HepG2 (cell line): Measurements from ENCODE around the gene CMTM4. TPM values are rescaled to one million over a fixed set of nuclear protein-coding genes. Genes with fewer than 3 reads are reported as not detected.
A peak's percentile ranks its signal among the peaks of the same experiment; 100 is the strongest.

ENCODE experiments used
- ATAC-seq: fragments of 200-7000 bp; cut with Tn5 transposase; 3 replicates; pipeline ENCODE4 v1.9.1; 2020; ENCODE audit warnings: mild to moderate bottlenecking, moderate library complexity
- BruUV-seq: library from RNA; stranded (reverse); fragments of 400-500 nt; replicated peaks from 2 replicates; lab custom pipeline; 2021; lab: Mats Ljungman, UMichigan
- CTCF ChIA-PET: fragments of 300-600 bp; formaldehyde crosslinking; extraction: SDS; loops from one replicate; lab custom pipeline; 2021; ENCODE audit warnings: low total read pairs, inconsistent platforms, low intra/inter-chr PET ratio; lab: Yijun Ruan, JAX
- POLR2A ChIA-PET: fragments of 350-600 bp; sonication (Branson Sonifier 250); formaldehyde crosslinking; loops from one replicate; lab custom pipeline; 2020; ENCODE audit warnings: antibody characterized with exemption, inconsistent platforms; lab: Yijun Ruan, JAX
- DNase-seq: peaks from one replicate; pipeline ENCODE4 v3.0.0-alpha.2; 2015; ENCODE audit warnings: low spot score
- FAIRE-seq: peaks from 3 replicates; lab custom pipeline; 2011; peaks lifted over from hg19 to GRCh38; lab: Jason Lieb, UNC
- H2AFZ ChIP-seq: one replicate; pipeline ENCODE4 v1.6.1; 2011; ENCODE audit warnings: low read length, inconsistent platforms
- H3K27ac ChIP-seq: fragments of 300-600 bp; 3 replicates; pipeline ENCODE4 v1.8.0; 2011; ENCODE audit warnings: mixed run types, mild to moderate bottlenecking, mixed read lengths, low read length, inconsistent platforms; ENCODE audit not compliant: insufficient read depth; ENCODE audit errors: extremely low read length
- H3K27me3 ChIP-seq, 2 experiments: fragments of 200-600 bp in 1 of 2; 2 replicates in 1 of 2; 3 replicates in 1 of 2; pipeline versions ENCODE4 v1.6.0 to v1.8.0; 2011; ENCODE audit warnings: low read length in 2 of 2, mild to moderate bottlenecking in 2 of 2, moderate library complexity in 2 of 2, inconsistent platforms in 1 of 2; ENCODE audit not compliant: insufficient read depth in 2 of 2, control insufficient read depth in 1 of 2
- H3K36me3 ChIP-seq, 2 experiments: fragments of 200-600 bp in 1 of 2; replicated peaks in 1 of 2; 2 replicates in 1 of 2; 3 replicates in 1 of 2; pipeline versions ENCODE4 v1.5.1 to v1.8.0; 2011; ENCODE audit warnings: low read length in 2 of 2, inconsistent platforms in 1 of 2; ENCODE audit not compliant: insufficient read depth in 2 of 2, control insufficient read depth in 1 of 2
- H3K4me1 ChIP-seq: 2 replicates; pipeline ENCODE4 v1.5.1; 2012; ENCODE audit warnings: low read length, inconsistent platforms; ENCODE audit not compliant: insufficient read depth
- H3K4me2 ChIP-seq: 2 replicates; pipeline ENCODE4 v1.6.0; 2011; ENCODE audit warnings: low read depth, low read length, inconsistent platforms
- H3K4me3 ChIP-seq, 3 experiments: fragments of 200-600 bp in 1 of 3; sonication (generic), shearing (Covaris generic) in 1 of 3; replicated peaks in 1 of 3; 2 replicates each; pipeline ENCODE4 v1.5.1; 2011 to 2016; ENCODE audit warnings: low read length in 3 of 3, inconsistent platforms in 2 of 3, low read depth in 2 of 3, mild to moderate bottlenecking in 2 of 3, control low read depth in 1 of 3, mixed read lengths in 1 of 3; ENCODE audit not compliant: insufficient read depth in 1 of 3
- H3K79me2 ChIP-seq: one replicate; pipeline ENCODE4 v1.6.1; 2011; ENCODE audit warnings: low read length, inconsistent platforms; ENCODE audit not compliant: insufficient read depth
- H3K9ac ChIP-seq: 2 replicates; pipeline ENCODE4 v1.6.0; 2011; ENCODE audit warnings: mild to moderate bottlenecking, low read depth, low read length, inconsistent platforms; ENCODE audit not compliant: insufficient read depth
- H3K9me3 ChIP-seq: 2 replicates; pipeline ENCODE4 v1.5.1; 2012; ENCODE audit warnings: mild to moderate bottlenecking, low read length
- H4K20me1 ChIP-seq: 2 replicates; pipeline ENCODE4 v1.6.0; 2011; ENCODE audit warnings: inconsistent platforms, mild to moderate bottlenecking, low read length, moderate library complexity; ENCODE audit not compliant: insufficient read depth
- KLF13 ChIP-seq: sonication (generic); formaldehyde crosslinking; IDR thresholded peaks from 2 replicates; pipeline ENCODE4 v1.4.0; 2020; ENCODE audit warnings: mild to moderate bottlenecking, missing genetic modification reagents
- MIER3 ChIP-seq: IDR thresholded peaks from 2 replicates; pipeline ENCODE4 v1.6.1; 2016; ENCODE audit warnings: missing compliant biosample characterization, borderline replicate concordance
- MYNN ChIP-seq: sonication (generic); formaldehyde crosslinking; IDR thresholded peaks from 2 replicates; pipeline ENCODE4 v1.4.0; 2020; ENCODE audit warnings: mild to moderate bottlenecking, low read depth, missing genetic modification reagents
- RBM39 ChIP-seq: fragments of 200-400 bp; formaldehyde crosslinking; IDR thresholded peaks from one replicate; pipeline ENCODE4 v1.6.1; 2018; ENCODE audit warnings: antibody characterized with exemption, mild to moderate bottlenecking, low read depth, low read length; ENCODE audit not compliant: poor library complexity, severe bottlenecking
- SP2 ChIP-seq: sonication (generic); formaldehyde crosslinking; IDR thresholded peaks from 2 replicates; pipeline ENCODE4 v1.5.1; 2020; ENCODE audit warnings: mild to moderate bottlenecking, missing genetic modification reagents
- ZNF44 ChIP-seq: sonication (generic); formaldehyde crosslinking; IDR thresholded peaks from 2 replicates; pipeline ENCODE4 v1.5.1; 2020; ENCODE audit warnings: mild to moderate bottlenecking, missing genetic modification reagents
- WGBS: methylation state at CpG from one replicate; pipeline ENCODE4 v1.1.6; 2017; ENCODE audit warnings: low lambda C conversion rate; 5-methylcytosine and 5-hydroxymethylcytosine counted together
- in situ Hi-C: cut with HindIII; loops from 2 replicates; pipeline ENCODE4 v1.10.0; 2017; ENCODE audit warnings: low pct_unique_long_range_greater_than_20kb; ENCODE audit not compliant: extremely low pct_ligation_motif_present
- intact Hi-C: fragments of 100-400 bp; cut with micrococcal nuclease; formaldehyde crosslinking; loops from one replicate; pipeline ENCODE4 v1.10.0; 2022; ENCODE audit not compliant: unreplicated experiment
- polyA plus RNA-seq, 8 experiments: library from polyadenylated mRNA; depleted of rRNA in 3 of 8; stranded (reverse) in 7 of 8; unstranded in 1 of 8; fragments of >200 nt; fragmentation: Illumina TruSeq in 4 of 8; extraction: Trizol in 4 of 8; gene quantifications; 2 replicates each; pipeline versions ENCODE4 v1.2.1 to v1.2.3, GENCODE V29; 2011 to 2016; ENCODE audit warnings: low read depth in 4 of 8, missing spikeins in 1 of 8, mixed read lengths in 1 of 8; ENCODE audit not compliant: insufficient read depth in 1 of 8
- total RNA-seq, 5 experiments: library from RNA; depleted of rRNA; stranded (reverse); fragments of >200 nt; fragmentation: Illumina TruSeq; extraction: Trizol; gene quantifications; 2 replicates each; pipeline ENCODE4 v1.2.3, GENCODE V29; 2016; ENCODE audit warnings: low read depth in 1 of 5
- TF ChIP-seq, protein P1 (sequence below): sonication (generic); formaldehyde crosslinking; IDR thresholded peaks from 2 replicates; pipeline ENCODE4 v1.4.0; 2020; ENCODE audit warnings: missing genetic modification reagents
- TF ChIP-seq, protein P2 (sequence below): sonication (generic); formaldehyde crosslinking; IDR thresholded peaks from 2 replicates; pipeline ENCODE4 v1.8.1; 2023; ENCODE audit warnings: mild to moderate bottlenecking, moderate library complexity, missing genetic modification reagents
- TF ChIP-seq, protein P3 (sequence below): sonication (generic); formaldehyde crosslinking; IDR thresholded peaks from 2 replicates; pipeline ENCODE4 v1.5.0; 2020; ENCODE audit warnings: mild to moderate bottlenecking, missing genetic modification reagents, borderline replicate concordance

The CMTM4 gene
- total and polyA plus RNA-seq, 2 of the 13 experiments (the other 11 are each of a cell fraction or from before 2014, with no cell fraction given): 32.0 to 36.3 TPM

DNA sequence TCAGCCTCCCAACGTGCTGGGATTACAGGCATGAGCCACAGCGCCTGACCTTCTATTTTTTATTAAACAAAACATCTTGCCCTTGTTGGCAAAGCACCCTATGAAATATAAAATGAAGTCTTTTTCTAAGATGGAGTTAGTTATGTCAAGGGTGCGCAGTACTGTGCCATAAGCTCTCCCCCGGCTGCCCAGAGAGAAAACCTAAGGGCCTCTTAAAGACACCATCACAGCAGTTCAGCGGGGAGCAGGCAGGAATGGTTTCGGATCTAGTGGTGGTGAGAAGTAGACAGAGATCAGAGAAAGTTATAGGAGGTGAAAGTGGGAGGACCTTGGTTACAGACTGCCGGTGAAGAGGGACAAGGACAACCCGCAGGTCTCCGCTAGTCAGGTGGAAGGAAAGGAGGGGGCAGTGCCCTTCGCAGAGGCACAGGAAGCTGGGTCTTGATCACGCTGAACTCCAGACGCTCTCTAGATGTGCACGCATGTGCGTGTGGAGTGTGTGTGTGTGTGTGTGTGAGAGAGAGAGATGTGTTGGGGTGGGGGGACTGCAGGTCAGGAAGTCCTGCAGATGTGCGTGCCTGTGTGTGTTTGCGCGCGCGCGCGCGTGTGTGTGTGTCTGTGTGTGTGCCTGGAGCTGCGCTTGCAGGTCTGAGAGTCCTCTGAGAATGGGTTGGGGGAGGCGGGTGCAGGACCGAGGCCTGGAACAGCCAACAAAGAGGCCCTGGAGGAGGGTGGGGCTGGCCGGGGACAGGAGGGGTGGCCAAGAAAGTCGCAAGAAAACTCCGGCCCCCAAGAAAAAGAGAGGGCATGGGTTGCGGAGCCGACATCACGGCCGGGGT, 92.8 kb downstream of the CMTM4 start:
- Histone ChIP-seq H3K36me3 (peaks cover 0 to 1% of the 10 kb centered on the region in 2 experiments; a peak in 3 of 5 replicates), H3K9ac (peak overlapping the region; percentile 55), H3K9me3 (no peaks in the 10 kb centered on the region), H3K4me2 (peak overlapping the region; percentile 94), H3K4me3 (peak overlapping the region; percentile 81 to 86 (median 82)), H3K4me1 (peaks cover 51% of the 10 kb centered on the region), H3K27ac (peak overlapping the region; percentile 58), H3K79me2 (peaks cover 9% of the 10 kb centered on the region), H4K20me1 (peaks cover 9% of the 10 kb centered on the region; the same call in 1 of the 2 replicates), H3K27me3 (no peaks in the 10 kb centered on the region), H2AFZ (peak overlapping the region; percentile 72)
- TSS peak; percentile 54 for BruUV-seq
- 3% methylated on average over 32 of the region's 32 CpGs for WGBS
- FAIRE-seq (peak; percentile 86), ATAC-seq (peak; percentile 31), DNase-seq (peak; percentile 57)
- ChIA-PET CTCF (interaction anchor here (1.7 kb wide), 1 partner anchor 197 kb away, joined by 7 read pairs; no protein-coding TSS in a partner anchor), POLR2A (interaction anchor here (1.0 to 2.7 kb wide), 6 partner anchors 15 to 197 kb away, joined by 3 to 23 read pairs (median 4); partner anchors contain the start of genes CKLF and TK2)
- intact Hi-C loops (loop anchor here (1.0 to 2.0 kb wide), 4 partner anchors 51 to 197 kb away; partner anchors contain the start of gene CKLF), in situ Hi-C loops (no loop called here)
- TF ChIP-seq, protein P1, sequence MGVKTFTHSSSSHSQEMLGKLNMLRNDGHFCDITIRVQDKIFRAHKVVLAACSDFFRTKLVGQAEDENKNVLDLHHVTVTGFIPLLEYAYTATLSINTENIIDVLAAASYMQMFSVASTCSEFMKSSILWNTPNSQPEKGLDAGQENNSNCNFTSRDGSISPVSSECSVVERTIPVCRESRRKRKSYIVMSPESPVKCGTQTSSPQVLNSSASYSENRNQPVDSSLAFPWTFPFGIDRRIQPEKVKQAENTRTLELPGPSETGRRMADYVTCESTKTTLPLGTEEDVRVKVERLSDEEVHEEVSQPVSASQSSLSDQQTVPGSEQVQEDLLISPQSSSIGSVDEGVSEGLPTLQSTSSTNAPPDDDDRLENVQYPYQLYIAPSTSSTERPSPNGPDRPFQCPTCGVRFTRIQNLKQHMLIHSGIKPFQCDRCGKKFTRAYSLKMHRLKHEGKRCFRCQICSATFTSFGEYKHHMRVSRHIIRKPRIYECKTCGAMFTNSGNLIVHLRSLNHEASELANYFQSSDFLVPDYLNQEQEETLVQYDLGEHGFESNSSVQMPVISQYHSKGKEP (CRISPR knock-in tag): no peak
- TF ChIP-seq ZNF44 (CRISPR knock-in tag): peak; percentile 70; the same call in 1 of the 2 replicates
- no peak for TF ChIP-seq MYNN (CRISPR knock-in tag)
- peak; percentile 34; the same call in 1 of the 2 replicates for TF ChIP-seq KLF13 (CRISPR knock-in tag)
- TF ChIP-seq, protein P2, sequence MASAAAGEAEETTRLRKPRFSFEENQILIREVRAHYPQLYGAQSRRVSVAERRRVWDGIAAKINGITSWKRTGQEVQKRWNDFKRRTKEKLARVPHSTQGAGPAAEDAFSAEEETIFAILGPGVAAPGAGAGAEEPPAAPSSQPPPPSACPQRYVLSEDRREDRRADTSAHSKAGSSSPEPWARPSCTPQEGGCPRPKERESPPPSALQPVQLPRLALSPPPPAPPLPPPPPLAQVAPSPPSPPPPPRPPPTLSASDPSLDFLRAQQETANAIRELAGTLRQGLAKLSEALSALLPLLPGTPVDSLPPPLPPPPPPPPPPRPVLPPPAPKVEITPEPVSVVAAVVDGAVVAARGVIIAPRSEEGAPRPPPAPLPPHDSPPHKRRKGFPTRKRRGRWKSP: no peak
- 0 out of 2 replicates have a peak, but pooled peaks have one; percentile 20 for TF ChIP-seq MIER3 (CRISPR knock-in tag)
- TF ChIP-seq, protein P3, sequence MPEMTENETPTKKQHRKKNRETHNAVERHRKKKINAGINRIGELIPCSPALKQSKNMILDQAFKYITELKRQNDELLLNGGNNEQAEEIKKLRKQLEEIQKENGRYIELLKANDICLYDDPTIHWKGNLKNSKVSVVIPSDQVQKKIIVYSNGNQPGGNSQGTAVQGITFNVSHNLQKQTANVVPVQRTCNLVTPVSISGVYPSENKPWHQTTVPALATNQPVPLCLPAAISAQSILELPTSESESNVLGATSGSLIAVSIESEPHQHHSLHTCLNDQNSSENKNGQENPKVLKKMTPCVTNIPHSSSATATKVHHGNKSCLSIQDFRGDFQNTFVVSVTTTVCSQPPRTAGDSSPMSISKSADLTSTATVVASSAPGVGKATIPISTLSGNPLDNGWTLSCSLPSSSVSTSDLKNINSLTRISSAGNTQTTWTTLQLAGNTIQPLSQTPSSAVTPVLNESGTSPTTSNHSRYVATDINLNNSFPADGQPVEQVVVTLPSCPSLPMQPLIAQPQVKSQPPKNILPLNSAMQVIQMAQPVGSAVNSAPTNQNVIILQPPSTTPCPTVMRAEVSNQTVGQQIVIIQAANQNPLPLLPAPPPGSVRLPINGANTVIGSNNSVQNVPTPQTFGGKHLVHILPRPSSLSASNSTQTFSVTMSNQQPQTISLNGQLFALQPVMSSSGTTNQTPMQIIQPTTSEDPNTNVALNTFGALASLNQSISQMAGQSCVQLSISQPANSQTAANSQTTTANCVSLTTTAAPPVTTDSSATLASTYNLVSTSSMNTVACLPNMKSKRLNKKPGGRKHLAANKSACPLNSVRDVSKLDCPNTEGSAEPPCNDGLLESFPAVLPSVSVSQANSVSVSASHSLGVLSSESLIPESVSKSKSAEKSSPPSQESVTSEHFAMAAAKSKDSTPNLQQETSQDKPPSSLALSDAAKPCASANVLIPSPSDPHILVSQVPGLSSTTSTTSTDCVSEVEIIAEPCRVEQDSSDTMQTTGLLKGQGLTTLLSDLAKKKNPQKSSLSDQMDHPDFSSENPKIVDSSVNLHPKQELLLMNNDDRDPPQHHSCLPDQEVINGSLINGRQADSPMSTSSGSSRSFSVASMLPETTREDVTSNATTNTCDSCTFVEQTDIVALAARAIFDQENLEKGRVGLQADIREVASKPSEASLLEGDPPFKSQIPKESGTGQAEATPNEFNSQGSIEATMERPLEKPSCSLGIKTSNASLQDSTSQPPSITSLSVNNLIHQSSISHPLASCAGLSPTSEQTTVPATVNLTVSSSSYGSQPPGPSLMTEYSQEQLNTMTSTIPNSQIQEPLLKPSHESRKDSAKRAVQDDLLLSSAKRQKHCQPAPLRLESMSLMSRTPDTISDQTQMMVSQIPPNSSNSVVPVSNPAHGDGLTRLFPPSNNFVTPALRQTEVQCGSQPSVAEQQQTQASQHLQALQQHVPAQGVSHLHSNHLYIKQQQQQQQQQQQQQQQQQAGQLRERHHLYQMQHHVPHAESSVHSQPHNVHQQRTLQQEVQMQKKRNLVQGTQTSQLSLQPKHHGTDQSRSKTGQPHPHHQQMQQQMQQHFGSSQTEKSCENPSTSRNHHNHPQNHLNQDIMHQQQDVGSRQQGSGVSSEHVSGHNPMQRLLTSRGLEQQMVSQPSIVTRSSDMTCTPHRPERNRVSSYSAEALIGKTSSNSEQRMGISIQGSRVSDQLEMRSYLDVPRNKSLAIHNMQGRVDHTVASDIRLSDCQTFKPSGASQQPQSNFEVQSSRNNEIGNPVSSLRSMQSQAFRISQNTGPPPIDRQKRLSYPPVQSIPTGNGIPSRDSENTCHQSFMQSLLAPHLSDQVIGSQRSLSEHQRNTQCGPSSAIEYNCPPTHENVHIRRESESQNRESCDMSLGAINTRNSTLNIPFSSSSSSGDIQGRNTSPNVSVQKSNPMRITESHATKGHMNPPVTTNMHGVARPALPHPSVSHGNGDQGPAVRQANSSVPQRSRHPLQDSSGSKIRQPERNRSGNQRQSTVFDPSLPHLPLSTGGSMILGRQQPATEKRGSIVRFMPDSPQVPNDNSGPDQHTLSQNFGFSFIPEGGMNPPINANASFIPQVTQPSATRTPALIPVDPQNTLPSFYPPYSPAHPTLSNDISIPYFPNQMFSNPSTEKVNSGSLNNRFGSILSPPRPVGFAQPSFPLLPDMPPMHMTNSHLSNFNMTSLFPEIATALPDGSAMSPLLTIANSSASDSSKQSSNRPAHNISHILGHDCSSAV (CRISPR knock-in tag): no peak
- TF ChIP-seq SP2 (CRISPR knock-in tag): no peak
- TF ChIP-seq RBM39: peak; percentile 57
